Bronchial epithelial cell (primary cell): ENCODE measurements around the gene KRT14. TPM values are rescaled to one million over a fixed set of nuclear protein-coding genes. Genes with fewer than 3 reads are reported as not detected.
"Not testable (repeated sequence)": the region's sequence is repeated elsewhere in the genome, so short reads cannot be mapped to it uniquely, and the experiment has no call there.

Source experiments
- DNase-seq: peaks from one replicate; pipeline ENCODE4 v3.0.0-alpha.2; 2010; ENCODE audit warnings: low read depth
- FAIRE-seq: peaks from 2 replicates; lab custom pipeline; 2011; peaks lifted over from hg19 to GRCh38; lab: Jason Lieb, UNC
- H3K27me3 ChIP-seq: 2 replicates; pipeline ENCODE4 v1.5.1; 2011; ENCODE audit warnings: low read length; ENCODE audit not compliant: control insufficient read depth, insufficient read depth
- H3K36me3 ChIP-seq: 2 replicates; pipeline ENCODE4 v1.5.1; 2011; ENCODE audit warnings: low read length; ENCODE audit not compliant: control insufficient read depth, insufficient read depth
- H3K4me3 ChIP-seq: 2 replicates; pipeline ENCODE4 v1.5.1; 2011; ENCODE audit warnings: mild to moderate bottlenecking, low read depth, low read length, control low read depth
- CTCF ChIP-seq: IDR thresholded peaks from 2 replicates; pipeline ENCODE4 v1.5.1; 2011; ENCODE audit warnings: mild to moderate bottlenecking, moderate library complexity, low read length, control low read depth, inconsistent platforms; ENCODE audit not compliant: insufficient read depth, severe bottlenecking
- total RNA-seq: library from RNA; depleted of rRNA; stranded (reverse); fragments of >200 nt; gene quantifications from 2 replicates; pipeline ENCODE4 v1.2.1, GENCODE V29; 2014

The KRT14 gene
- total RNA-seq, 1 donor from 2014 or later: 1,445 TPM

GRCh38 chr17:41588126-41588810, 1.6 kb upstream of the KRT14 start:
- peaks cover 3% of the 10 kb centered on the region for H3K36me3 ChIP-seq
- no peak overlapping the region for H3K4me3 ChIP-seq
- no peak for FAIRE-seq
- TF ChIP-seq CTCF: no peak
- no peaks in the 10 kb centered on the region for H3K27me3 ChIP-seq
- DNase-seq: peak; percentile 76

- no peak for DNase-seq
- H3K36me3 ChIP-seq: peaks cover 5% of the 10 kb centered on the region
- peak; percentile 58 for FAIRE-seq
- TF ChIP-seq CTCF: no peak
- H3K27me3 ChIP-seq: no peaks in the 10 kb centered on the region
- H3K4me3 ChIP-seq: peak overlapping the region; percentile 15
Observed at GRCh38 chr17:41585301-41586056, 1.2 kb downstream of the KRT14 start.

- not testable (repeated sequence) for H3K36me3 ChIP-seq, DNase-seq, H3K27me3 ChIP-seq, H3K4me3 ChIP-seq
- FAIRE-seq: peak; percentile 99
Observed at GRCh38 chr17:41584331-41584927, 2.3 kb downstream of the KRT14 start.

- TF ChIP-seq CTCF: no peak
- Histone ChIP-seq H3K36me3 (peaks cover 5% of the 10 kb centered on the region), H3K27me3 (no peaks in the 10 kb centered on the region), H3K4me3 (no peak overlapping the region)
- DNase-seq: peak; percentile 39
- peak; percentile 98 for FAIRE-seq
Observed at GRCh38 chr17:41583137-41584127, 3.3 kb downstream of the KRT14 start.

GRCh38 chr17:41582061-41582968, 4.4 kb downstream of the KRT14 start:
- H3K27me3 ChIP-seq, H3K4me3 ChIP-seq, H3K36me3 ChIP-seq: not testable (repeated sequence)
- peak; percentile 91 for FAIRE-seq
- DNase-seq: peak; percentile 58
